ENCODE results near the gene CLASP1.

- TF ChIP-seq POLR2A (IDR thresholded peaks at IDR 0.05) (no peak), CTCF (IDR thresholded peaks at IDR 0.05) (no peak)
These were observed 32.1 kb downstream of the CLASP1 start for GRCh38 chr2:121617042-121617599.
